ENCODE data around the gene HIGD1A.

HIGD1A gene

GRCh38 chr3:42753757-42754156 lies 50.5 kb downstream of the HIGD1A start:
- no peak for FAIRE-seq

- no peak for FAIRE-seq
Measured at GRCh38 chr3:42752961-42753360, 51.3 kb downstream of the HIGD1A start.

GRCh38 chr3:42752441-42752840 lies 51.8 kb downstream of the HIGD1A start:
- no peak for FAIRE-seq

GRCh38 chr3:42751609-42752008 lies 52.7 kb downstream of the HIGD1A start:
- no peak for FAIRE-seq

- no peak for FAIRE-seq
Measured at GRCh38 chr3:42750834-42751233, 53.5 kb downstream of the HIGD1A start.

GRCh38 chr3:42749753-42750231 lies 54.5 kb downstream of the HIGD1A start:
- no peak for FAIRE-seq

- no peak for FAIRE-seq
Measured at GRCh38 chr3:42749025-42749752, 55.1 kb downstream of the HIGD1A start.

- FAIRE-seq: no peak
Measured at GRCh38 chr3:42747581-42747980, 56.7 kb downstream of the HIGD1A start.

GRCh38 chr3:42746455-42747450 lies 57.5 kb downstream of the HIGD1A start:
- no peak for FAIRE-seq

- FAIRE-seq: no peak
Measured at GRCh38 chr3:42745776-42746454, 58.4 kb downstream of the HIGD1A start.

GRCh38 chr3:42745291-42745745 lies 59.0 kb downstream of the HIGD1A start:
- peak; percentile 96 for FAIRE-seq

GRCh38 chr3:42743204-42743995 lies 60.9 kb downstream of the HIGD1A start:
- no peak for FAIRE-seq

GRCh38 chr3:42742688-42743087 lies 61.6 kb downstream of the HIGD1A start:
- no peak for FAIRE-seq

GRCh38 chr3:42742259-42742658 lies 62.0 kb downstream of the HIGD1A start:
- FAIRE-seq: no peak

- FAIRE-seq: no peak
Measured at GRCh38 chr3:42741796-42742195, 62.5 kb downstream of the HIGD1A start.

- FAIRE-seq: no peak
Measured at GRCh38 chr3:42739401-42740158, 64.7 kb downstream of the HIGD1A start.

- FAIRE-seq: no peak
Measured at GRCh38 chr3:42736531-42736930, 67.8 kb downstream of the HIGD1A start.

GRCh38 chr3:42736081-42736480 lies 68.2 kb downstream of the HIGD1A start:
- FAIRE-seq: no peak

GRCh38 chr3:42735615-42736014 lies 68.7 kb downstream of the HIGD1A start:
- FAIRE-seq: no peak

- FAIRE-seq: no peak
Measured at GRCh38 chr3:42735019-42735418, 69.3 kb downstream of the HIGD1A start.

- no peak for FAIRE-seq
Measured at GRCh38 chr3:42734263-42734860, 69.9 kb downstream of the HIGD1A start.
